Keratinocyte (primary cell): ENCODE results near the gene SIAE. TPM values are rescaled to one million over a fixed set of nuclear protein-coding genes. Genes with fewer than 3 reads are reported as not detected.
A peak's percentile ranks its signal among the peaks of the same experiment; 100 is the strongest.

Experiments used
- DNase-seq: peaks from one replicate; pipeline ENCODE4 v3.0.0-alpha.2; 2011; ENCODE audit warnings: low read depth, missing footprints, low spot score
- FAIRE-seq: peaks from 2 replicates; lab custom pipeline; 2011; peaks lifted over from hg19 to GRCh38; lab: Jason Lieb, UNC
- H2AFZ ChIP-seq: 2 replicates; pipeline ENCODE4 v1.6.0; 2012; ENCODE audit warnings: low read length, control low read depth, inconsistent platforms; ENCODE audit not compliant: control insufficient read depth
- H3K27ac ChIP-seq: 2 replicates; pipeline ENCODE4 v1.5.1; 2011; ENCODE audit warnings: low read length; ENCODE audit not compliant: control insufficient read depth, insufficient read depth
- H3K27me3 ChIP-seq: 3 replicates; pipeline ENCODE4 v1.6.0; 2011; ENCODE audit warnings: low read length; ENCODE audit not compliant: control insufficient read depth, insufficient read depth; ENCODE audit errors: extremely low read depth
- H3K36me3 ChIP-seq, 2 experiments: 2 replicates in 1 of 2; 3 replicates in 1 of 2; pipeline ENCODE4 v1.5.1; 2011; ENCODE audit warnings: low read length in 2 of 2, mild to moderate bottlenecking in 1 of 2; ENCODE audit not compliant: control insufficient read depth in 2 of 2, insufficient read depth in 2 of 2; ENCODE audit errors: extremely low read depth in 1 of 2
- H3K4me1 ChIP-seq: 3 replicates; pipeline ENCODE4 v1.5.1; 2011; ENCODE audit warnings: low read length; ENCODE audit not compliant: control insufficient read depth, insufficient read depth; ENCODE audit errors: extremely low read depth
- H3K4me2 ChIP-seq: 3 replicates; pipeline ENCODE4 v1.6.0; 2011; ENCODE audit warnings: low read depth, low read length; ENCODE audit not compliant: control insufficient read depth, insufficient read depth; ENCODE audit errors: extremely low read depth
- H3K4me3 ChIP-seq, 3 experiments: fragments of 200-600 bp in 1 of 3; sonication (generic) in 1 of 3; 2 replicates in 2 of 3; 3 replicates in 1 of 3; pipeline ENCODE4 v1.5.1; 2011 to 2016; ENCODE audit warnings: low read length in 3 of 3, mild to moderate bottlenecking in 3 of 3, control low read depth in 2 of 3, inconsistent platforms in 1 of 3, low read depth in 1 of 3, mixed read lengths in 1 of 3, mixed run types in 1 of 3, moderate library complexity in 1 of 3; ENCODE audit not compliant: control insufficient read depth in 2 of 3, insufficient read depth in 2 of 3; ENCODE audit errors: extremely low read depth in 1 of 3
- H3K79me2 ChIP-seq: 2 replicates; pipeline ENCODE4 v1.6.0; 2012; ENCODE audit warnings: low read length; ENCODE audit not compliant: control insufficient read depth, insufficient read depth
- H3K9ac ChIP-seq: 3 replicates; pipeline ENCODE4 v1.6.0; 2011; ENCODE audit warnings: low read length; ENCODE audit not compliant: control insufficient read depth, insufficient read depth; ENCODE audit errors: extremely low read depth
- H3K9me1 ChIP-seq: 3 replicates; pipeline ENCODE4 v1.6.0; 2011; ENCODE audit warnings: low read length; ENCODE audit not compliant: control insufficient read depth, insufficient read depth; ENCODE audit errors: extremely low read depth
- H3K9me3 ChIP-seq: 2 replicates; pipeline ENCODE4 v1.5.1; 2012; ENCODE audit warnings: low read depth, low read length; ENCODE audit not compliant: control insufficient read depth
- H4K20me1 ChIP-seq: 3 replicates; pipeline ENCODE4 v1.6.0; 2011; ENCODE audit warnings: low read length; ENCODE audit not compliant: control insufficient read depth, insufficient read depth; ENCODE audit errors: extremely low read depth
- CTCF ChIP-seq, 3 experiments: IDR thresholded peaks in 1 of 3; conservative IDR thresholded peaks in 1 of 3; optimal IDR thresholded peaks in 1 of 3; 2 replicates in 2 of 3; 3 replicates in 1 of 3; pipeline versions ENCODE3 to v1.5.1; 2011; ENCODE audit warnings: low read length in 3 of 3, mild to moderate bottlenecking in 3 of 3, moderate library complexity in 2 of 3, control low read depth in 1 of 3, inconsistent platforms in 1 of 3; ENCODE audit not compliant: insufficient read depth in 2 of 3; ENCODE audit errors: extremely low read depth in 1 of 3
- EZH2 ChIP-seq: IDR thresholded peaks from one replicate; pipeline ENCODE4 v1.6.1; 2012; ENCODE audit warnings: inconsistent platforms, mild to moderate bottlenecking, low read length, moderate library complexity
- dilution Hi-C: fragments of 300-500 bp; cut with MboI; formaldehyde crosslinking; loops from one replicate; pipeline ENCODE4 v1.7.0; 2020; ENCODE audit warnings: low sequenced_read_pairs; ENCODE audit not compliant: extremely low pct_ligation_motif_present
- polyA plus RNA-seq, 5 experiments: library from polyadenylated mRNA; depleted of rRNA in 3 of 5; stranded (reverse) in 3 of 5; stranded (forward) in 1 of 5; unstranded in 1 of 5; fragments of >200 nt; gene quantifications; 1 replicate in 1 of 5; 2 replicates in 3 of 5; 3 replicates in 1 of 5; pipeline versions ENCODE4 v1.2.1 to v1.2.3, GENCODE V29; 2011 to 2012; ENCODE audit warnings: missing spikeins in 2 of 5, low read depth in 1 of 5, low replicate concordance in 1 of 5

SIAE gene
- polyA plus RNA-seq, 1 donor (not counting 4 experiments of a cell fraction or from before 2014, with no cell fraction given): 26.6 TPM

DNA sequence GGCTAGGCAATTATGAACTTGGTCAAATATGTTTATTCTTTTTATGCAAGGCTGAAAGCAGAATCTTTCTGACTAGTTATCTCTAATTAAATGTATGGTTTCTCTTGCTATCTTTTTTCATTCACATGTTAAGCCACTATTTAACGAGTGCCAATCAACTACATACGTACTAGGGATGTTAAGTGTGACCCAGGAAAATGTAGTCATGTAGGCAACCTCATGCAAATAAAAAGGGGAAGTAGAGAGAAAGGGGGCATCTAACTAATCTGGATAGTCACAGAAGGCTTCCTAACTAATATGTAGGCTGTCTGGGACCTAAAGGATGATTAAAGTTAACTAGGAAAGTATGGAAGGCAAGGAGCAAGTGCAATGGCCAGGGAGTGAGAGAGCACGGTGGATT is 27.4 kb downstream of the SIAE start:
- Histone ChIP-seq H2AFZ (no peak overlapping the region), H3K9ac (no peak overlapping the region), H3K4me2 (no peak overlapping the region), H3K9me1 (no peaks in the 10 kb centered on the region), H3K36me3 (no peaks in the 10 kb centered on the region), H3K79me2 (no peaks in the 10 kb centered on the region), H3K4me3 (no peak overlapping the region), H4K20me1 (no peaks in the 10 kb centered on the region), H3K27ac (no peak overlapping the region), H3K27me3 (no peaks in the 10 kb centered on the region), H3K9me3 (no peaks in the 10 kb centered on the region), H3K4me1 (peaks cover 3% of the 10 kb centered on the region)
- dilution Hi-C loops: no loop called here
- TF ChIP-seq EZH2: no peak
- no peak for TF ChIP-seq CTCF (optimal IDR thresholded peaks at IDR 0.05 in 1 of 3, IDR thresholded peaks at IDR 0.05 in 1 of 3, conservative IDR thresholded peaks at IDR 0.05 in 1 of 3; ENCODE audit: extremely low read depth in 1 of 3, insufficient read depth in 2 of 3, low read length in 3 of 3)
- DNase-seq: no peak
- no peak for FAIRE-seq

DNA sequence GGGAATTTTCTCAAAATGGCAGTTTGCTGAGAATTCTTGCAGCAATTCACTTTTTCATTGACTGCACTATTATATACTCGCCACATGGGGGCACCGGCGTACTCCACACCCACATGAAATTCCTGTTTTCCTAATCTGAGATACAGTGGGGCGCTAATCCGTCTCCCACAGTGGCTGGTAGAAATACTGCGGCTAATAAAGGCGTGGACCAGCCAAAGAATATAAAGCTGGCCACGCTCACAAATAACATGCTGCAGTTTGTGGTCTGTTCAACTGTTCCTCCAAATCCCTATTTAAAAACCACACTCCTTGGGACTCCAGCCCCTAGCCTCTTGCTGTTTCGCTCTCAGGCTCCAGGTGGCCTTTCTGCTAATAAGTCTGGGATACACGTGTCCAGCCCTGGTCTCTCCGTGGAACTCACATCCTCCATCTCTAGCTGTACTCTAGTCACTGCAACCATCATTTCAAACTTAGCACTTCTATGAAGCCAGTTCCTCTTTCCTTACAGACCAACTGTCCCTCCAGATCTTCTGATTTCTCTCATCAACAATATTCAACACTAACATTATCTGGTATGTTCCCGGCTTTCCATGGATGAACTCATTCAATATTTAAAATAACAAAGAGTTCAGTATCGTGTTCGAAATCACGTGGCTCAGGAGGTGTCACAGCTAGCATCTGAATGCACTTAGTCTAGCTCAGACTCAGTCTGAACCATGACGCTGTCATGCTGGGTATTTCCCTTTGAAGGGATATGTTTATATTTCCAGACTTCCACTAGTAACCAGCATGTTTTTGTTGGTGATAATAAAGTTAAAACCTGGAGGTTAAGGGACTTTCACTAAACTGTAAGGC is 28.9 kb downstream of the SIAE start:
- Histone ChIP-seq H4K20me1 (no peaks in the 10 kb centered on the region), H3K4me1 (peaks cover 3% of the 10 kb centered on the region), H3K9me3 (peaks cover 4% of the 10 kb centered on the region), H3K9me1 (no peaks in the 10 kb centered on the region), H3K27me3 (no peaks in the 10 kb centered on the region), H3K27ac (no peak overlapping the region), H3K9ac (peak overlapping the region; percentile 39), H3K36me3 (no peaks in the 10 kb centered on the region), H3K4me3 (peak overlapping the region in 1 of 3 experiments; percentile 2), H3K4me2 (peak overlapping the region; percentile 81), H3K79me2 (no peaks in the 10 kb centered on the region), H2AFZ (peak overlapping the region; percentile 64)
- DNase-seq (no peak), FAIRE-seq (peak; percentile 51)
- dilution Hi-C loops: no loop called here
- no peak for TF ChIP-seq EZH2
- peak; percentile 70 to 83 (median 79) for TF ChIP-seq CTCF (optimal IDR thresholded peaks at IDR 0.05 in 1 of 3, IDR thresholded peaks at IDR 0.05 in 1 of 3, conservative IDR thresholded peaks at IDR 0.05 in 1 of 3; ENCODE audit: extremely low read depth in 1 of 3, insufficient read depth in 2 of 3, low read length in 3 of 3)
